Limb (tissue), 2 donors: Measurements from ENCODE around the gene GFOD1.
A peak's percentile ranks its signal among the peaks of the same experiment; 100 is the strongest.

Experiments used
- DNase-seq, 2 donors: peaks; one replicate each; pipeline ENCODE4 v3.0.0-alpha.2; 2016; ENCODE audit errors: extremely low spot score in 2 of 2

The GFOD1 gene

GRCh38 chr6:13427316-13427715 is 60.1 kb downstream of the GFOD1 start:
- DNase-seq: no peak

GRCh38 chr6:13425943-13426931 is 61.2 kb downstream of the GFOD1 start:
- peak in 1 of 2 donors; percentile 12 for DNase-seq

- DNase-seq: no peak
Measured at GRCh38 chr6:13425270-13425873, 62.0 kb downstream of the GFOD1 start.

GRCh38 chr6:13423252-13423651 is 64.1 kb downstream of the GFOD1 start:
- no peak for DNase-seq

GRCh38 chr6:13422681-13423221 is 64.6 kb downstream of the GFOD1 start:
- no peak for DNase-seq

GRCh38 chr6:13421425-13422059 is 65.9 kb downstream of the GFOD1 start:
- no peak for DNase-seq

- no peak for DNase-seq
Measured at GRCh38 chr6:13420269-13420668, 67.1 kb downstream of the GFOD1 start.

- no peak for DNase-seq
Measured at GRCh38 chr6:13419422-13420195, 67.8 kb downstream of the GFOD1 start.

- DNase-seq: no peak
Measured at GRCh38 chr6:13418844-13419243, 68.6 kb downstream of the GFOD1 start.

GRCh38 chr6:13417954-13418353 is 69.4 kb downstream of the GFOD1 start:
- DNase-seq: no peak

GRCh38 chr6:13417431-13417830 is 70.0 kb downstream of the GFOD1 start:
- DNase-seq: no peak

GRCh38 chr6:13415283-13415682 is 72.1 kb downstream of the GFOD1 start:
- no peak for DNase-seq

- no peak for DNase-seq
Measured at GRCh38 chr6:13413900-13414555, 73.4 kb downstream of the GFOD1 start.

GRCh38 chr6:13413466-13413862 is 73.9 kb downstream of the GFOD1 start:
- DNase-seq: no peak

- no peak for DNase-seq
Measured at GRCh38 chr6:13412639-13413465, 74.5 kb downstream of the GFOD1 start.

GRCh38 chr6:13412211-13412610 is 75.2 kb downstream of the GFOD1 start:
- DNase-seq: no peak

GRCh38 chr6:13411484-13411883 is 75.9 kb downstream of the GFOD1 start:
- no peak for DNase-seq

- no peak for DNase-seq
Measured at GRCh38 chr6:13409991-13410390, 77.4 kb downstream of the GFOD1 start.
